Endothelial cell of umbilical vein (primary cell): ENCODE results near the gene JAKMIP3. TPM values are rescaled to one million over a fixed set of nuclear protein-coding genes. Genes with fewer than 3 reads are reported as not detected.

Source experiments
- BruUV-seq: library from RNA; stranded (reverse); fragments of 400-500 nt; replicated peaks from 2 replicates; lab custom pipeline; 2021; lab: Mats Ljungman, UMichigan
- CTCF ChIA-PET: fragments of 300-600, 350-600 bp; sonication (Branson Sonifier 250); formaldehyde crosslinking; loops from one replicate; lab custom pipeline; 2021; ENCODE audit warnings: antibody characterized with exemption, inconsistent platforms; lab: Charles Lee
- POLR2A ChIA-PET: fragments of 300-600, 350-600 bp; sonication (Branson Sonifier 250); formaldehyde crosslinking; loops from one replicate; lab custom pipeline; 2021; ENCODE audit warnings: antibody characterized with exemption, inconsistent platforms; lab: Charles Lee
- DNase-seq: peaks from one replicate; pipeline ENCODE4 v3.0.0-alpha.2; 2011; ENCODE audit warnings: low read depth, low spot score
- FAIRE-seq: peaks from 2 replicates; lab custom pipeline; 2011; peaks lifted over from hg19 to GRCh38; lab: Jason Lieb, UNC
- H2AFZ ChIP-seq: 2 replicates; pipeline ENCODE4 v1.6.0; 2012; ENCODE audit warnings: low read depth, low read length, control low read depth, inconsistent platforms
- H3K27ac ChIP-seq: 2 replicates; pipeline ENCODE4 v1.5.1; 2011; ENCODE audit warnings: low read depth, mild to moderate bottlenecking, control low read depth, low read length, moderate library complexity; ENCODE audit not compliant: insufficient read depth
- H3K27me3 ChIP-seq, 2 experiments: 2 replicates each; pipeline versions ENCODE4 v1.6.0 to v1.6.1; 2011; ENCODE audit warnings: low read length in 2 of 2, mixed read lengths in 1 of 2; ENCODE audit not compliant: control insufficient read depth in 2 of 2, insufficient read depth in 2 of 2
- H3K36me3 ChIP-seq, 2 experiments: 2 replicates in 1 of 2; 3 replicates in 1 of 2; pipeline ENCODE4 v1.5.1; 2011; ENCODE audit warnings: low read length in 2 of 2, mild to moderate bottlenecking in 1 of 2, moderate library complexity in 1 of 2; ENCODE audit not compliant: control insufficient read depth in 2 of 2, insufficient read depth in 2 of 2; ENCODE audit errors: extremely low read depth in 1 of 2
- H3K4me1 ChIP-seq: 3 replicates; pipeline ENCODE4 v1.5.1; 2011; ENCODE audit warnings: mild to moderate bottlenecking, low read length; ENCODE audit not compliant: control insufficient read depth, insufficient read depth; ENCODE audit errors: extremely low read depth
- H3K4me2 ChIP-seq: 2 replicates; pipeline ENCODE4 v1.6.1; 2011; ENCODE audit warnings: low read length, control low read depth, mixed read lengths; ENCODE audit not compliant: insufficient read depth
- H3K4me3 ChIP-seq, 3 experiments: fragments of 200-600 bp in 1 of 3; sonication (generic), shearing (Covaris generic) in 1 of 3; replicated peaks in 1 of 3; 2 replicates each; pipeline ENCODE4 v1.5.1; 2011 to 2016; ENCODE audit warnings: control low read depth in 3 of 3, low read length in 3 of 3, mild to moderate bottlenecking in 2 of 3, inconsistent platforms in 1 of 3, low read depth in 1 of 3, moderate library complexity in 1 of 3; ENCODE audit not compliant: insufficient read depth in 1 of 3
- H3K79me2 ChIP-seq: 2 replicates; pipeline ENCODE4 v1.6.0; 2012; ENCODE audit warnings: low read length, inconsistent platforms; ENCODE audit not compliant: control insufficient read depth, insufficient read depth
- H3K9ac ChIP-seq: replicated peaks from 2 replicates; pipeline ENCODE3; 2011; ENCODE audit warnings: low read length, control low read depth; ENCODE audit not compliant: insufficient read depth; ENCODE audit errors: extremely low read depth
- H3K9me1 ChIP-seq: replicated peaks from 3 replicates; pipeline ENCODE4 v1.6.0; 2011; ENCODE audit warnings: mild to moderate bottlenecking, low read length; ENCODE audit not compliant: control insufficient read depth, insufficient read depth; ENCODE audit errors: extremely low read depth
- H3K9me3 ChIP-seq: replicated peaks from 2 replicates; pipeline ENCODE4 v1.5.1; 2012; ENCODE audit warnings: low read length, inconsistent platforms; ENCODE audit not compliant: control insufficient read depth, insufficient read depth
- H4K20me1 ChIP-seq: replicated peaks from 2 replicates; pipeline ENCODE3; 2011; ENCODE audit warnings: mild to moderate bottlenecking, low read length; ENCODE audit not compliant: control insufficient read depth, insufficient read depth; ENCODE audit errors: extremely low read depth
- CTCF ChIP-seq, 2 donors: IDR thresholded peaks; 1 replicate in 1 of 2; 2 replicates in 1 of 2; pipeline ENCODE4 v1.5.1; 2011; ENCODE audit warnings: low read length in 2 of 2, mild to moderate bottlenecking in 2 of 2, moderate library complexity in 2 of 2, control low read depth in 1 of 2, inconsistent platforms in 1 of 2, low read depth in 1 of 2; ENCODE audit not compliant: insufficient read depth in 1 of 2; ENCODE audit errors: extremely low read depth in 1 of 2
- EZH2 ChIP-seq: IDR thresholded peaks from 2 replicates; pipeline ENCODE4 v1.6.1; 2012; ENCODE audit warnings: borderline replicate concordance, low read depth, mild to moderate bottlenecking, moderate library complexity, low read length, inconsistent platforms; ENCODE audit not compliant: severe bottlenecking
- FOS ChIP-seq: IDR thresholded peaks from 2 replicates; pipeline ENCODE4 v1.6.1; 2011; ENCODE audit warnings: mild to moderate bottlenecking, low read length, moderate library complexity, borderline replicate concordance; ENCODE audit not compliant: insufficient read depth
- GATA2 ChIP-seq: IDR thresholded peaks from 2 replicates; pipeline ENCODE4 v1.7.0; 2011; ENCODE audit warnings: low read depth, mild to moderate bottlenecking, moderate library complexity, mixed read lengths, low read length; ENCODE audit not compliant: insufficient read length, insufficient read depth
- JUN ChIP-seq: IDR thresholded peaks from 2 replicates; pipeline ENCODE4 v1.6.1; 2011; ENCODE audit warnings: borderline replicate concordance, low read depth; ENCODE audit not compliant: insufficient read length, insufficient read depth
- MAX ChIP-seq: IDR thresholded peaks from 2 replicates; pipeline ENCODE4 v1.6.1; 2011; ENCODE audit not compliant: insufficient read depth, insufficient read length
- MYC ChIP-seq: IDR thresholded peaks from one replicate; pipeline ENCODE4 v1.6.1; 2011; ENCODE audit warnings: mild to moderate bottlenecking, low read depth, low read length
- POLR2A ChIP-seq: IDR thresholded peaks from 2 replicates; pipeline ENCODE4 v1.6.1; 2012; ENCODE audit warnings: low read depth, mild to moderate bottlenecking, control low read depth, low read length
- POLR2AphosphoS5 ChIP-seq: IDR thresholded peaks from 2 replicates; pipeline ENCODE4 v1.6.1; 2012; ENCODE audit warnings: low read depth, mild to moderate bottlenecking, control low read depth, low read length, moderate library complexity; ENCODE audit not compliant: insufficient read depth
- dilution Hi-C: fragments of 300-500 bp; cut with MboI; formaldehyde crosslinking; loops from one replicate; pipeline ENCODE4 v1.15.0; 2019; ENCODE audit warnings: low sequenced_read_pairs; ENCODE audit not compliant: extremely low pct_ligation_motif_present
- intact Hi-C: fragments of 100-400 bp; cut with micrococcal nuclease; formaldehyde crosslinking; loops from one replicate; pipeline ENCODE4 v1.10.0; 2022
- polyA plus RNA-seq, 4 experiments: library from polyadenylated mRNA; depleted of rRNA in 3 of 4; stranded (reverse) in 3 of 4; unstranded in 1 of 4; fragments of >200 nt; gene quantifications; 2 replicates each; pipeline versions ENCODE4 v1.2.1 to v1.2.3, GENCODE V29; 2011 to 2012; ENCODE audit warnings: missing spikeins in 1 of 4
- total RNA-seq: library from RNA; stranded (reverse); gene quantifications from 2 replicates; pipeline ENCODE4 v1.2.3, GENCODE V29; 2021

JAKMIP3 gene
- total and polyA plus RNA-seq, 2 donors (not counting 3 experiments of a cell fraction or from before 2014, with no cell fraction given): 0.01 TPM; not detected in 1

GRCh38 chr10:132033632-132034031, 32.1 kb upstream of the JAKMIP3 start:
- no peaks in the 10 kb centered on the region for H4K20me1 ChIP-seq
- no peaks in the 10 kb centered on the region for H3K9me3 ChIP-seq
- no peak overlapping the region for H3K4me2 ChIP-seq
- DNase-seq (no peak), FAIRE-seq (no peak)
- H3K9ac ChIP-seq: no peak overlapping the region
- no TSS peak for BruUV-seq
- no peak overlapping the region for H2AFZ ChIP-seq
- no peaks in the 10 kb centered on the region for H3K36me3 ChIP-seq
- no peaks in the 10 kb centered on the region for H3K9me1 ChIP-seq
- no peak for TF ChIP-seq POLR2A
- TF ChIP-seq MYC: no peak
- no peak for TF ChIP-seq MAX
- no peak for TF ChIP-seq POLR2AphosphoS5
- no peak for TF ChIP-seq JUN
- TF ChIP-seq FOS: no peak
- TF ChIP-seq CTCF (IDR thresholded peaks at IDR 0.05; ENCODE audit: extremely low read depth in 1 of 2, insufficient read depth in 1 of 2, low read depth in 1 of 2, low read length in 2 of 2): no peak
- TF ChIP-seq GATA2: no peak
- no peak for TF ChIP-seq EZH2
- H3K4me3 ChIP-seq: no peak overlapping the region
- intact Hi-C loops: no loop called here
- H3K79me2 ChIP-seq: no peaks in the 10 kb centered on the region
- POLR2A ChIA-PET: no interaction called here
- CTCF ChIA-PET: interaction anchor here (2.1 kb wide), 1 partner anchor 11 kb away, joined by 13 read pairs; no protein-coding TSS in a partner anchor
- dilution Hi-C loops: no loop called here
- no peaks in the 10 kb centered on the region for H3K4me1 ChIP-seq
- H3K27ac ChIP-seq: no peak overlapping the region
- H3K27me3 ChIP-seq: peaks cover 24% of the 10 kb centered on the region in 2 experiments
